Measurements from ENCODE around the gene LIX1L.

Gene LIX1L

DNA sequence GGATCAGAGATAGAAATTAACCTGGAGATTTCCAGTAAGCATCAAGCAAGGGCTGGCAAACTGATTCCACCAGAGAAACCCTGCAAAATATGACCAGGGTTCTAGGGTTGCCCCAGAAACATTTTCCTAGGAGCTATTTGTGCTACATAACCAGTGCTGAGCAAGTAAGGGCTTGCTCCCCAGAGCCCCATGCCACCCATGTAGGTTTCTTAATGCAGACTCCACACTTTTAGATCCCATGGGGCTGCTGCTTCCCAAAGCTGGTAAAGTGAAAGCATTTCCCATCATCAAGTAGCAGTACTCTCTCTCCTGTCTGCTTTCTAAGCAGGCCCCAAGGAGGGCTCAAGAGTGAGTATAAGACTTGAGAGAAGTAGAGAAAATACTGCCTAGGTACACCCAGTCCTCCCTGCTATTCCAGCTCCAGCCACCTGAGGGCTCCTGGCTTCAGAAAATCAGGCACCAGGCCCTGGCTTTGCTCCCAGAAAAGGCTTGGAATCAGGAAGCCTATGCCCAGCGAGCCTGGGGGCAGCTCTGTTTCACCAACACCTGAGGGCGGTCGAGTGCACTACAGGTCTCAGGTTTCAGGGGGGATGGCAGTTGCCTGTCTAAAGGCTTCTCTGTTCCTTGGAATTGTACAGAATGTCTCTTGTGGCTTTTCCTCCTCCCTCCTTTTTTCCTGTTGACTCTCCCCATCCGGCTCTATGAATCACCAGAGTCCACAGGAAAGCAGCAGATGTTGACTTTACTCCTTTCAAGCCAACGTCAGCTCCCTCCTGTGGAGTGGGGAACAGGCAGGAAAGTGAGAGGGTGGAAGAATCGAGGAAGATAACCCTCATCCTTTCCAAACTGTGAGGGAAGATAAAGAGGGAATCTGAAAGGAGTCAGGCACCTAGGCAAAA is 66.0 kb downstream of the LIX1L start:
- peak; percentile 99 for DNase-seq

DNA sequence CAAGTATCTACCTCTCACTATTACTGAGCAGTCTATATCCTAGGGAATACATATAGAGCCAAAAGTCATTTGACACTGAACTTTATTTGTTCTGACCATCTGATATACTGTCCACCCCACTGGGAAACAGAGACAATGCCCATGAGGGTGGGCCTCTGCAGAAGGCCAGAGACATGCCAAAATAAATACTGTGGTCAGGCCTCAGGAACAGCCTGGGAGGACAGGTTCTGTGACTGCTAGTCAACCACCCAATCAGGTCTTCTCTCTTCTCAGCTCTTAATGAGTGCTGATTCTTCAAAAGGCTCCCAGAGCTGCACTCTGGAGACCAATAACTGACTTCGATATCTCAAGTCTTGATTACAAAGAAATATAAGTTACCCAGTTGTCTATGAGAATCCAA is 66.7 kb downstream of the LIX1L start:
- peak; percentile 29 for DNase-seq

DNA sequence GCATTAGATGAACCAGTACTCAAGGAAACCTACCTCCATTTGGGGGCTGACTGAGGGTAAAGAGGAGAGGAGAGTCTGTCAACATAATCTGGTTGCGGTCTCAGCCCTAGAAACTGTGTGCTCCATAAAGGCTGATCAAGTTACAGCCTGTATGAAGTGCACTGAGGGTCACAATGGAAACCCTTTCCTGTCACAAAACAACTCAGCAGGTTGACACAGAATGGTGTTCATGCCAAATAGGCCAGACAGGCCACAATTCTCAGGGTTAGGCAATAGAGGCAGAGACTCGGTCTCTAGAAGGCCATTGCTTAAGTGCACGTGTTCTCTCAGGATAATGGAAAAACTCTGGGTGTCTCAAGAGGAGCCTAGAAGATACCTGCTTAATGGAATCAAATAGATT is 68.1 kb downstream of the LIX1L start:
- DNase-seq = peak; percentile 95

DNA sequence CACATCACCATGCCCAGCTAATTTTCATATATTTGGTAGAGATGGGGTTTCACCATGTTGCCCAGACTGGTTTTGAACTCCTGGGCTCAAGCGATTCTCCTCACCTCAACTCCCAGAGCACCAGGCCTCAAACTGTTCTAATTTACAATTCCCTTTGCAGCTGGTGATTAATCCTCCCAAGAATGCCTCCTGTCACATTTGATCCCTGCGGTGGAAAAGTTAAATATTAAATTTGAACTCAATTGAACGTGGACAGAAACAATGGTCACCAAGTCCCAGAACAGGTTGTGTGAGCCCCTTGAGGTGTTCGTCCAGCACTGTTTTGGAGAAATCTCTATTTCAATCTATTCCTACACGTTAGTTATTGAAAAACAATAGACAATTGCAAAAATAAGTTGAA is 70.2 kb downstream of the LIX1L start:
- DNase-seq = no peak

DNA sequence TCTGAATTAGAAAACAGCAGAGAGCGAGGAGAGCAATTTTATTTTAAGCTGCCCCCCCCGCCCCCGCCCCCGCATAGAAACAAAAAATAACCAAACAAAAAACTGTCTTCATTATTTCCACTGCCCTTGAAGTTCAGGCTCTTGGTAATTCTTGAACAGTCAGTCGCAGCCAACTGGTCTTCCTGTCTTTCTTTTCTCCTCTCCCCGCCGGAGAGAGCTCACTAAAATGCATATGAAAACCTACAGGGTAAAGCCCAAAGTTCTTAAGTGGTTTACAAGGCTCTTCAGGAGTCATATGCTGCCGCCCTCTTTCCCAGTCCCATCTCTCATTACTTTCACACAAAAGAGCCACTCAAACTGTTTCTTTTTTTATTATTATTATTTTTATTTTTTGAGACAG is 71.0 kb downstream of the LIX1L start:
- DNase-seq = no peak

DNA sequence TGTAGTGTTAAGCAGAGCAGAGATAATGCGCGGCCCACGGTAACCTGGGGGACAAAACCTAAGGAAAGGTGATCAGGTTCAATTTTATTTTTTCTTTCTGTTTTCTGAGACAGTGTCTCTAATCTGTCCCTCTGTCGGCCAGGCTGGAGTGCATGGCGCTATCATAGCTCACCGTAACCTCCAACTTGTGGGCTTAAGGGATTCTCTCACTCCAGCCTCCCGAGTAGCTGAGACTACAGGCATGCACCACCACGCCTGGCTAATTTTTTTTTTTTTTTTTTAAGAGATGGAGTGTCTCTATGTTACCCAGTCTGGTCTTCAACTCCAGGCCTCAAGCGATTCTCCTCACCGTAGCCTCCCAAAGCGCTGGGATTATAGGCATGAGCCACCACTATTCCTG is 71.4 kb downstream of the LIX1L start:
- no peak for DNase-seq

DNA sequence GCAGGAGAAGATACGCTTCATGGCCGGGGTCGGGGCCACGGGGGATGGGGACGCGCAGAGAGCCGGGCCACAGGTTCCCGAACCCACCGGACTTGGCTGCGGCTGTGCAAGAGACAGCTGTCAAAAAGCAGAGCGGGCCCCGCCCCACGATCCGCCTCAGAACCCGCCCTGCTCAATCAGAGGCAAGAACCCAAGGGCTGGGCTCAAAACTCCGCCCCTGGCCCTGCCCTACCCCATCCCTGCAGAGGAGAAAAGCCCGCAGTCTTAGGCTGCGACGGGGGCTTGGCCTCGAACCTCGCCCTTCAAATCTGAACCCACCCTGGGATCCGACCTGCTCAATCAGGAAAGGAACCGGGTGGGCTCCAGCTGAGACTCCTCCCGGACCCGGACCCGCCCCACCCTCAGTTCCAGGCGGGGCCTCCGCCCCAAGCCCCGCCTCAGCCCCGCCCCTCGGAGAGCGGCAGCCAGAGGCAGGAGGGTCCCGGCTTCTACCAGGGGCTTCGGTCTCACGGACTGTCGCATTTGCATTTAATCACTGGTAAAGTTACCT is 72.0 kb downstream of the LIX1L start, which contains the start of gene ANKRD35:
ANKRD35 (minus strand) TSS at position 129 of the 550 bp plus-strand sequence; CDS start at position 21, 108 bp downstream.
- DNase-seq = peak; percentile 96

DNA sequence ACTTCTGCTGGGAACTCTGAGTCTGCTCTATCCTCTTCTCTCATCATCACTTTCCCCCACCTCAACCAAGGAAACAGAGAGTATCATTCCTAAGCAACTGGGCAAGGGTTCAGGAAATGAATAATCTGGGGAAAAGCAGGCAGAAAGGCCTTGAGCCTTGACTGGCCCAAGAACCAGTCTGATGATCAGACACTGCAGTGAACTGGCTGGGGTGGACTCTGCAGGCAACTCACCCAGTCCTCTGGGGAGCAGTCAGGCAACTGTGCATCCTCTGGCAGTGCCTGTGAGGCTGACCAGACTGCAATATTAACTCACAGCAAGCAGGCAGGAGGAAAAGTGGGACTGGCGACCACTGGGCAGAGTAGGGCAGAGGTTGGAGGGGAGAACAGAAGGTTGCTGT is 73.1 kb downstream of the LIX1L start:
- DNase-seq = no peak

Measured in NCI-H345 (cell line).